ENCODE results near the gene IGDCC3.

- TF ChIP-seq CTCF (IDR thresholded peaks at IDR 0.05; ENCODE audit: low read length) = no peak
- no peak for TF ChIP-seq EZH2 (IDR thresholded peaks at IDR 0.05; ENCODE audit: borderline replicate concordance, low read length)
Observed at GRCh38 chr15:65342493-65342892, 35.3 kb downstream of the IGDCC3 start.
